Measurements from ENCODE around the gene SND1. TPM values are rescaled to one million over a fixed set of nuclear protein-coding genes. Genes with fewer than 3 reads are reported as not detected.

Gene SND1
- total RNA-seq, 6 experiments from 2014 or later = 217 to 259 (median 247) TPM

DNA sequence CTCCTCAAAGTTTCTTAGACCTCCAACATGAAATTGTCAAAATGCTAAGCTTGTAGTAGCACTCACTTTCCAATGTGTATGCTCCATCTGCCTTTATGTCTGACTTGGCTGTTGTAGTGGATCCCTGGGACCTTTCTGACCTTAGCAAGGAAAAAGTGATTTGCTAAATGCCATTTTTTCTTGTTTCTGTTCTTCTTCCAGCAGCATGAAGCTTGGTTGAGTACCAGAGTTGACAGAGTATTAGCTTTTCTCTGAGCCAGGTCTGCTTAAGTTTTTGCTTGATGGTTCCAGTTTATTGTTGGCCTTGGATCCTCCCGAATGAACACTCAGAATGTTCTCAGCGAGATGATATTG, 168.7 kb downstream of the SND1 start:
- peak overlapping the region; percentile 39 for H3K27ac Mint-ChIP-seq
- 0 out of 2 replicates have a peak overlapping the region, but pooled peaks have one; percentile 11 for H3K4me3 Mint-ChIP-seq
- no peaks in the 10 kb centered on the region for H3K27me3 Mint-ChIP-seq (ENCODE audit: insufficient read depth)
- no peak for DNase-seq
- peaks cover 10% of the 10 kb centered on the region; the same call in 1 of the 2 replicates for H3K36me3 Mint-ChIP-seq (ENCODE audit: low read depth)
- H3K4me1 Mint-ChIP-seq (ENCODE audit: low read depth) = peaks cover 53% of the 10 kb centered on the region
- TF ChIP-seq CTCF (IDR thresholded peaks at IDR 0.05) = no peak
- no peaks in the 10 kb centered on the region for H3K9me3 Mint-ChIP-seq

GRCh38 chr7:127821146-127821545, 169.2 kb downstream of the SND1 start:
- DNase-seq = no peak
- Mint-ChIP-seq H3K27me3 (ENCODE audit: insufficient read depth) (no peaks in the 10 kb centered on the region), H3K9me3 (no peaks in the 10 kb centered on the region), H3K27ac (no peak overlapping the region), H3K4me1 (ENCODE audit: low read depth) (peaks cover 49% of the 10 kb centered on the region), H3K36me3 (ENCODE audit: low read depth) (peaks cover 10% of the 10 kb centered on the region; the same call in 1 of the 2 replicates), H3K4me3 (no peak overlapping the region)
- TF ChIP-seq CTCF (IDR thresholded peaks at IDR 0.05) = no peak

- DNase-seq = no peak
- Mint-ChIP-seq H3K9me3 (no peaks in the 10 kb centered on the region), H3K4me1 (ENCODE audit: low read depth) (peaks cover 49% of the 10 kb centered on the region), H3K27ac (no peak overlapping the region), H3K27me3 (ENCODE audit: insufficient read depth) (no peaks in the 10 kb centered on the region), H3K4me3 (no peak overlapping the region), H3K36me3 (ENCODE audit: low read depth) (peaks cover 10% of the 10 kb centered on the region; the same call in 1 of the 2 replicates)
- no peak for TF ChIP-seq CTCF (IDR thresholded peaks at IDR 0.05)
Measured at GRCh38 chr7:127822822-127823508, 171.0 kb downstream of the SND1 start.

DNA sequence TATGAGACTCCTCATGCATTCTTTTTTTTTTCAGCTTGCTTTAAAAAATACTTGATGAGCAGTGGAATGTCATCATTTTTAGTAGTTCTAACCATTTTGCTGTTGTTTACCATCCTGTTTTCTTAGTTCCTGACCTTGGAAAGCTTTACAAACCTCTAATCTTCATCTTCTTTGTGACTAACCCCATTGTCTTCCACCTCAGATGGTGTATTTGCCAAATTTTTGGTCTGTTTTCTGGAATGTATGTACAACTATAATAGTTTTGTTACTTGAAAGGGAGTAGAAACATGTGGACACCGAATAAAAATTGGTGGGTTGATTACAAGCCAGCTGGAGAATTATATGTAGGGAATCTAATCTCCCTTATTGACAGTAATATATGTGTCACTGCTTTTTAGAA, 172.7 kb downstream of the SND1 start:
- Mint-ChIP-seq H3K36me3 (ENCODE audit: low read depth) (peaks cover 6% of the 10 kb centered on the region; the same call in 1 of the 2 replicates), H3K9me3 (no peaks in the 10 kb centered on the region), H3K27ac (0 out of 2 replicates have a peak overlapping the region, but pooled peaks have one; percentile 1), H3K4me3 (no peak overlapping the region), H3K27me3 (ENCODE audit: insufficient read depth) (no peaks in the 10 kb centered on the region), H3K4me1 (ENCODE audit: low read depth) (peaks cover 35% of the 10 kb centered on the region)
- DNase-seq = peak; percentile 11
- TF ChIP-seq CTCF (IDR thresholded peaks at IDR 0.05) = no peak

DNA sequence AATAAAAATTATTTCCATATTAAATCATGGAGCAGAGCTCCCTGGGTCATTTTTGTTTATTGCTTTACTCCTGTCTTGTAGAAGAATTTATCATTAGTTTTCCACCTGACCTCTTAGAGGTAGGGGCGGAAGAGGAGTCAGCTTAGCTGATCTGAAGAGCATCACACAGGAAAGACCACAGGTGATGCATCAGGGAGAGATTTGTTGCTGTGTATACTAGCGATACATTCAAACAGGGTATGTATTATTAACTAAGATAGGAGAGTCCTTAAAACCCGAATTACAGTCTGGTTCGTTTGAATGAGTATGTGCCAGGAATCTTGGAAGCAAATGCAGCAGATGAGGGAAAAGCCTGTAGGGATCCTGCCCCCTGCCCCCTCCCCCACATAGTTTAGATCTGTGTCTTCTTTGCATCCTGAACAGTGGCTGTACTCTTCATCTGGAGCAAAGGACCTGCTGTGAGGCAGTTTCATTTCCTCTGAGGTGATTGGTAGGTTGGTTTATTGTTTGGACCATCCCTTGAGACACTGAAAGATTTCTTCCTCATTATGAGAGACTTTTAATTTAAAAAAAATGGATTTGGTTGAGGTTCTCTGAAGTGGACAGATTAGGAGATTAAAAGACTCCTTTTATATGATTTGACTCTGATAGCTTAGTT, 177.0 kb downstream of the SND1 start:
- DNase-seq = no peak
- H3K27ac Mint-ChIP-seq = no peak overlapping the region
- TF ChIP-seq CTCF (IDR thresholded peaks at IDR 0.05) = no peak
- H3K36me3 Mint-ChIP-seq (ENCODE audit: low read depth) = 0 out of 2 replicates have a peak, but pooled peaks cover 3% of the 10 kb centered on the region
- H3K9me3 Mint-ChIP-seq = no peaks in the 10 kb centered on the region
- no peak overlapping the region for H3K4me3 Mint-ChIP-seq
- H3K4me1 Mint-ChIP-seq (ENCODE audit: low read depth) = peaks cover 15% of the 10 kb centered on the region
- H3K27me3 Mint-ChIP-seq (ENCODE audit: insufficient read depth) = no peaks in the 10 kb centered on the region
